MM.1S (cell line): Measurements from ENCODE around the gene ELMO1.

ENCODE experiments used
- DNase-seq: peaks from one replicate; pipeline ENCODE4 v3.0.0-alpha.2; 2015
- H2AFZ ChIP-seq: fragments of 300-600 bp; sonication (generic); 2 replicates; pipeline ENCODE4 v1.6.0; 2016; ENCODE audit warnings: antibody characterized with exemption, low read length
- H3F3A ChIP-seq: fragments of 300-600 bp; sonication (generic); 2 replicates; pipeline ENCODE4 v1.6.1; 2016; ENCODE audit warnings: mild to moderate bottlenecking, antibody characterized with exemption, low read length, moderate library complexity, mixed read lengths; ENCODE audit not compliant: insufficient read depth
- H3K27ac ChIP-seq: fragments of 300-600 bp; sonication (generic); 2 replicates; pipeline ENCODE4 v1.5.1; 2016; ENCODE audit warnings: mild to moderate bottlenecking, low read length
- H3K27me3 ChIP-seq: fragments of 300-600 bp; sonication (generic); replicated peaks from 2 replicates; pipeline ENCODE4 v1.6.0; 2016; ENCODE audit warnings: low read length; ENCODE audit not compliant: insufficient read depth
- H3K36me3 ChIP-seq: fragments of 300-600 bp; sonication (generic); replicated peaks from 2 replicates; pipeline ENCODE4 v1.6.1; 2016; ENCODE audit warnings: mild to moderate bottlenecking, low read length, mixed read lengths; ENCODE audit not compliant: insufficient read depth
- H3K4me1 ChIP-seq: fragments of 300-600 bp; sonication (generic); 2 replicates; pipeline ENCODE4 v1.6.1; 2016; ENCODE audit warnings: low read length, mixed read lengths
- H3K4me2 ChIP-seq: fragments of 300-600 bp; sonication (generic); 2 replicates; pipeline ENCODE4 v1.6.0; 2016; ENCODE audit warnings: low read depth, low read length
- H3K4me3 ChIP-seq: fragments of 300-600 bp; sonication (generic); 2 replicates; pipeline ENCODE4 v1.5.1; 2016; ENCODE audit warnings: low read length, mixed read lengths
- H3K79me2 ChIP-seq: fragments of 300-600 bp; sonication (generic); 2 replicates; pipeline ENCODE4 v1.6.1; 2016; ENCODE audit warnings: mixed run types, low read length, mixed read lengths
- H3K9ac ChIP-seq: fragments of 300-600 bp; sonication (generic); 2 replicates; pipeline ENCODE4 v1.6.1; 2016; ENCODE audit warnings: low read length, mixed read lengths
- H3K9me2 ChIP-seq: fragments of 300-600 bp; sonication (generic); replicated peaks from 2 replicates; pipeline ENCODE4 v1.6.1; 2016; ENCODE audit warnings: mild to moderate bottlenecking, low read length, mixed read lengths; ENCODE audit not compliant: insufficient read depth
- H3K9me3 ChIP-seq: fragments of 300-600 bp; sonication (generic); replicated peaks from 2 replicates; pipeline ENCODE4 v1.6.1; 2016; ENCODE audit warnings: mild to moderate bottlenecking, low read length, mixed read lengths; ENCODE audit not compliant: insufficient read depth
- H4K20me1 ChIP-seq: fragments of 300-600 bp; sonication (generic); 2 replicates; pipeline ENCODE4 v1.6.1; 2016; ENCODE audit warnings: mild to moderate bottlenecking, low read length, moderate library complexity, mixed read lengths; ENCODE audit not compliant: insufficient read depth
- EZH2 ChIP-seq: fragments of 300-600 bp; sonication (generic); optimal IDR thresholded peaks from 2 replicates; pipeline ENCODE3; 2017; ENCODE audit warnings: low read depth, mild to moderate bottlenecking, antibody characterized with exemption, low read length, mixed read lengths
- EZH2phosphoT487 ChIP-seq: fragments of 300-600 bp; sonication (generic); IDR thresholded peaks from 2 replicates; pipeline ENCODE4 v1.6.1; 2018; ENCODE audit warnings: antibody characterized with exemption, low read length
- TF ChIP-seq, protein P1 (sequence below): fragments of 300-600 bp; sonication (generic); IDR thresholded peaks from 2 replicates; pipeline ENCODE4 v1.5.1; 2016; ENCODE audit warnings: antibody characterized with exemption, low read length, mixed read lengths

The ELMO1 gene

DNA sequence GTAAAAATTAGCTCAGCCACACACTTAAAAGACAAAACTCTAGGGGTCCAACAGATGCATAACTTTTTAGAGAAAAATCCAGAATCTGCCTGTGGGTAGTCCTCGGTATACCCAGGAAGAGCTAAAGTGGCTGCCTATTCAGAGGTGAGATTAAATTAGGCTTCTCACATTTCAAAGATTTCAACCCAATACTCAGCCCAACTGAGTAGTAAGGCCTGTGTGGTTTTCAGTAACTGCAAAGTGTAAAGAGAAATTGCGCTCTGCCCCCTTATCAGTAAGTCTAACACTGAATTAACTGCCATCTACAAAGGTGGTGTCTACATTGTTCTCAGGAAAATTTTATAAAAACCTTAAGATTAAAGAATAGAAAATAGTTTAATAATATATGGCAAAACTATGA is 88.2 kb downstream of the ELMO1 start:
- H3K9me3 ChIP-seq: no peaks in the 10 kb centered on the region
- no peak for DNase-seq
- no peak overlapping the region for H3K9ac ChIP-seq
- H3K79me2 ChIP-seq: no peaks in the 10 kb centered on the region
- H3K4me2 ChIP-seq: no peak overlapping the region
- TF ChIP-seq EZH2: no peak
- no peak for TF ChIP-seq EZH2phosphoT487
- TF ChIP-seq, protein P1, sequence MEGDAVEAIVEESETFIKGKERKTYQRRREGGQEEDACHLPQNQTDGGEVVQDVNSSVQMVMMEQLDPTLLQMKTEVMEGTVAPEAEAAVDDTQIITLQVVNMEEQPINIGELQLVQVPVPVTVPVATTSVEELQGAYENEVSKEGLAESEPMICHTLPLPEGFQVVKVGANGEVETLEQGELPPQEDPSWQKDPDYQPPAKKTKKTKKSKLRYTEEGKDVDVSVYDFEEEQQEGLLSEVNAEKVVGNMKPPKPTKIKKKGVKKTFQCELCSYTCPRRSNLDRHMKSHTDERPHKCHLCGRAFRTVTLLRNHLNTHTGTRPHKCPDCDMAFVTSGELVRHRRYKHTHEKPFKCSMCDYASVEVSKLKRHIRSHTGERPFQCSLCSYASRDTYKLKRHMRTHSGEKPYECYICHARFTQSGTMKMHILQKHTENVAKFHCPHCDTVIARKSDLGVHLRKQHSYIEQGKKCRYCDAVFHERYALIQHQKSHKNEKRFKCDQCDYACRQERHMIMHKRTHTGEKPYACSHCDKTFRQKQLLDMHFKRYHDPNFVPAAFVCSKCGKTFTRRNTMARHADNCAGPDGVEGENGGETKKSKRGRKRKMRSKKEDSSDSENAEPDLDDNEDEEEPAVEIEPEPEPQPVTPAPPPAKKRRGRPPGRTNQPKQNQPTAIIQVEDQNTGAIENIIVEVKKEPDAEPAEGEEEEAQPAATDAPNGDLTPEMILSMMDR: no peak
- H3K4me1 ChIP-seq: no peaks in the 10 kb centered on the region
- H3K27ac ChIP-seq: no peak overlapping the region
- H3K27me3 ChIP-seq: no peaks in the 10 kb centered on the region
- H4K20me1 ChIP-seq: no peaks in the 10 kb centered on the region
- no peaks in the 10 kb centered on the region for H3K36me3 ChIP-seq
- no peaks in the 10 kb centered on the region for H3F3A ChIP-seq
- H3K4me3 ChIP-seq: no peak overlapping the region
- H3K9me2 ChIP-seq: no peaks in the 10 kb centered on the region
- H2AFZ ChIP-seq: no peak overlapping the region

DNA sequence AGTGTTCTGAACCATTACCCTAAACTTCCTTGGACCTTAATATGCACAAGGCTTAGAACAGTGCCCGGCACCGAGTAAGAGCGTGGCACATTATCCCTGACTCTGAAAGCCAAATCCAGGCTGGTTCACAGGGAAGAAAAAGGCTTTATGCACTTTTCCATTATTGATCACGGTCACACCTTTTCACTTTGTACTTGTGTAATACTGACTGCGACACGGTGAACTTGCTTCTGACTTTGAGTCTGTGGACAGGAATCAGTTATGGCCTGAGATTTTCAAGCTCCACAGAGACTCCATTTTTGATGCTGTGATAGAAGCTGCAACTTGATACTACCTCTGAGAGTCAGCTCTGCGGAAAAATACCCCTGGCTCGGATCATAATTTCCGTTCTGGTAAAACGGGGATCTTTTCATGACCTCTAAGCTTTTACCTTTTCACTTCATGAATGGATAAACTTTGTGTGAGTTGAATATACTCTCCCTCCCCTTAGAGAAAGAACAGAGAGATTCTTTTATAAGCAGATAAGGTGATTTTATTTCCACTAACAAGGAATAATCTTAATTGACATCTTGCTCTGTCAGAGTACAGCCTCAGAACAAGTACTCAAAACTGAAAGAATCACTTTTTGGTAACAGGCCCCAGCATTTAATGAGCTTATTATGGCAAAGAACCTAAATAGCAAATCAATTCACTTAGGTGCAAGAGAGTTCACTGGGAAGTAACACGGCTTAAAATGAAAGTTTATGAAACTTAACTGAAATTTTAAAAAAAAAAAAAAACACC is 88.8 kb downstream of the ELMO1 start:
- DNase-seq: no peak
- no peak overlapping the region for H3K4me2 ChIP-seq
- TF ChIP-seq EZH2phosphoT487 (no peak), EZH2 (no peak)
- TF ChIP-seq, protein P1: no peak
- H4K20me1 ChIP-seq: no peaks in the 10 kb centered on the region
- H3K9ac ChIP-seq: no peak overlapping the region
- H3K9me3 ChIP-seq: no peaks in the 10 kb centered on the region
- H3K79me2 ChIP-seq: no peaks in the 10 kb centered on the region
- H3K4me1 ChIP-seq: no peaks in the 10 kb centered on the region
- H3F3A ChIP-seq: no peaks in the 10 kb centered on the region
- H3K36me3 ChIP-seq: no peaks in the 10 kb centered on the region
- H3K4me3 ChIP-seq: no peak overlapping the region
- no peaks in the 10 kb centered on the region for H3K27me3 ChIP-seq
- no peaks in the 10 kb centered on the region for H3K9me2 ChIP-seq
- no peak overlapping the region for H2AFZ ChIP-seq
- H3K27ac ChIP-seq: no peak overlapping the region

DNA sequence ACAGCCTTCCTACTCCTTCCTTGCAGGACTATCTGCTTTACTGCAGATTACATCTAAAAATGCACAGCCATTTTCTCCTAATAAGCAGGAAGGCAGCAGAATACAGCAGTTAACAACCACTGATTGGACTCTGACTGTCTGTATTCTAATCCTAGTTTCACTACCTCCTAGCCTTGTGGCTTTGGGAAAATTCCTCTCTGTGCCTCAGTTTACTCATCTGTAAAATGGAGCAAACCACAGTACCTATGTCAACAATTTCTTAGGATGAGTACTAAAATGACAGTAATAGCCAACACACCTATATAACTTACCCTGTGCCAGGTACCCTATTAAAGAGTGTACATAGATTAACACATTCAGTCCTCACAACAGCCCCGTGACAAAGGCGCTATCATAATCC is 89.5 kb downstream of the ELMO1 start:
- H3F3A ChIP-seq: no peaks in the 10 kb centered on the region
- H3K36me3 ChIP-seq: no peaks in the 10 kb centered on the region
- no peaks in the 10 kb centered on the region for H4K20me1 ChIP-seq
- TF ChIP-seq, protein P1: no peak
- TF ChIP-seq EZH2phosphoT487 (no peak), EZH2 (no peak)
- H3K9me3 ChIP-seq: no peaks in the 10 kb centered on the region
- H3K9me2 ChIP-seq: no peaks in the 10 kb centered on the region
- H3K79me2 ChIP-seq: no peaks in the 10 kb centered on the region
- no peak overlapping the region for H3K4me3 ChIP-seq
- H3K4me1 ChIP-seq: no peaks in the 10 kb centered on the region
- no peaks in the 10 kb centered on the region for H3K27me3 ChIP-seq
- no peak overlapping the region for H3K27ac ChIP-seq
- DNase-seq: no peak
- no peak overlapping the region for H3K9ac ChIP-seq
- no peak overlapping the region for H3K4me2 ChIP-seq
- H2AFZ ChIP-seq: no peak overlapping the region
